NCI-H526 (cell line): ENCODE data around the gene LDB3.
A peak's percentile ranks its signal among the peaks of the same experiment; 100 is the strongest.

ENCODE experiments used
- DNase-seq, 2 experiments: peaks; one replicate each; lab custom pipeline; 2025; lab: John Stamatoyannopoulos, UW

Gene LDB3

DNA sequence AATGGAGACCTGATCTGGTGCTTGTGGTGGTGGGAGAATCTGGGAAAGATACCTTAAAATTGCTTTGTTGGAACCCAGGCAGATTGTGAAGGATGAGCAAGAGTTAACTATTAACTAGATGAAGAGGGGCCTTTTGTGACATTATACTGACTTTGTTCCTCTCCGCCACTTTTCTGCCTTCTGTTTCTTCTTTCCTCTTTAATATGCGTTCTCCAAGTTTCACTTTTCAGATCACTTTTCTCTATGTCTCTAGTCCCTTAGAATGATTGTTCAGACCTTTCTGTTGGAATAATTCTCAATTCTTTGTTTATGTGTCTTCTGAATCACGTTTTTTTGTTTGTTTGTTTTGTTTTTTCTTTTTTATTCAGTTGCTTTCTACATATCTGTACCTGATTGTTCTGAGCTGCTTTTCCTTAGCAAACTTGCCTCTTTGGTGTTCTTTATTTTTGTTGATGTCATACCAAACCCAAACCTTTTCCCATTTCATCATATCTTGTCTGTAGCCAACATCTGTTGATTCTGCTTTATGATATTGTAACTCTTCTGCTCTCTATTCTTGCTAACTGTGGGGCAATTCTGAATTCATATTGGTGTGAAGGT, 90.9 kb downstream of the LDB3 start:
- DNase-seq = no peak

DNA sequence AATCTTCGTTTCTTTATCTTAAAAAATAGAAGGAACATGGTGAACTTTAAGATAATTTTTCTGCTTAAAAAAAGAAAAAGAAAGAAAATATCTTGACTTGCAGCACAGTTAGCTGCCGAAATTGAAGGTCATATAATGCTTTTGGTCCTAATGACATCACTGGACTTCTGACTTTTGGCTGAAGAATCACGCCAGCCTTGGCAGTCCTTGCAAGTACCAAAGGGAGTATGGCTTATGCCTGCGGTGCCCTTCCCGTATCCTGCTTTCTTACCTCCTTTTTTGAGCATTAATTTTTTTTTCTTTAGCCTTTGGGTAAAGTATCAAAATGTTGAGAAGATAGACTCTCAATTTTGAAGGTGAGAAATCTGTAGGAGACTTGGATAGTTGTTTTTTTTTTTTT, 95.1 kb downstream of the LDB3 start:
- no peak for DNase-seq

DNA sequence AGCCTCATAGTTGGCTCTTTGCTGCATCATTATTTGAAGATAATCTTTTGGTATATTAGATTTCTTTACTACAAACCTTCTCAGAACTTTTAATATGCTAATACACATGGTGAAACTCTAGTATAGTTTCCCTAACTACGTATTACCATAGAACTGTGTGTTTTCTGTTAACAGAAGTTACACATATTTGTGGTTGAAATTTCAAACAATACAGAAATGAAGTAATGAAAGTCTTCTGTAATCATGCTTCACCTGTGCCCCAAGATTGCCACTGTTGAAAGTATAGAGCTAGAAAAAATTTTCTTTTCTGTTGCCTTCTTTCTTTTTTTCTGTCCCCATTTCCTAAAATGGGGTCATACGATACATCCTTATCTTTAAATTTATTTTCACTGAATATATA, 97.2 kb downstream of the LDB3 start:
- DNase-seq = no peak

DNA sequence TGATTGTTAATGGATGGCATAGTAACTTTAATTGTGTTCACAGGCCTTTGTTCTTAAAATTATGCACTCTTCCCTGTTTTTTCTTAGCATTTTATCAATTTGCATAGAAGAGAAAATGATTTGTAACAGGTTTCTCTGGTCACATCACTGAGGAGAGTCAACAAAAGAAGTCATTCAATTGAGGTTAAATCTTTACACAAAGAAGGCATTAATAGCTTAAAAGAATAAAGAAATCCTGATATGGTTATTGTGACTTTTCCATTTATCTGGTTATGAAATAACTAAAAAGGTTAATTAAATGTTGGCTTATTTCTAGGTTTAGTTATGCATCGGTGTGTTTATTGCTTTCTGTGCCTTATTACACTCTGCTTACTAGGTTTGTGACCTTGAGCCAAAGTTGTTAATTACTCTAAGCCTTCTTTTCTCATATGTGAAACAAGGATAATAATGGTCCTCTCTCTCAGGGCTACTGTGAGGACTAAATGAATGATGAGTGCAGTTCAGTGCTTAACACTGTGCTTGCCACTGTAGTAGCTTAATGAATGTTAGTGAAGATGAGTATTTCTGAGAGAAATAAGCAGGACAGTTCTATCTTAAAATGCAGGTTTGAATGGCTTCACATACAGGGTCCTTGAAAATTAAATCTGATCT, 100.2 kb downstream of the LDB3 start:
- DNase-seq = peak; percentile 8 to 21

DNA sequence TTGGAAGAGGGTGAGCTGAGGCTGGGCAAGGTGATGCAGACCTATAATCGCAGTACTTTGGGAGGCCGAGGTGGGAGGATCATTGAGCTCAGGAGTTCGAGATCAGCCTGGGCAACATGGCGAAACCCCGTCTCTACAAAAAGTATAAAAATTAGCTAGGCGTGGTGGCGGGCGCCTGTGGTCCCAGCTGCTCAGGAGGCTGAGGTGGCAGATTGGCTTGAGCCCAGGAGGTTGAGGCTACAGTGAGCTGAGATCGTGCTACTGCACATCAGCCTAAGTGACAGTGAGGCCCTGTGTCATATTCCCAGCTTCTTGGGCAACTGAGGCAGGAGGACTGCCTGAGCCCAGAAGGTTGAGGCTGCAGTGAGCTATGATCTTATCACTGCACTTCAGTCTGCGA, 101.7 kb downstream of the LDB3 start:
- DNase-seq = no peak

DNA sequence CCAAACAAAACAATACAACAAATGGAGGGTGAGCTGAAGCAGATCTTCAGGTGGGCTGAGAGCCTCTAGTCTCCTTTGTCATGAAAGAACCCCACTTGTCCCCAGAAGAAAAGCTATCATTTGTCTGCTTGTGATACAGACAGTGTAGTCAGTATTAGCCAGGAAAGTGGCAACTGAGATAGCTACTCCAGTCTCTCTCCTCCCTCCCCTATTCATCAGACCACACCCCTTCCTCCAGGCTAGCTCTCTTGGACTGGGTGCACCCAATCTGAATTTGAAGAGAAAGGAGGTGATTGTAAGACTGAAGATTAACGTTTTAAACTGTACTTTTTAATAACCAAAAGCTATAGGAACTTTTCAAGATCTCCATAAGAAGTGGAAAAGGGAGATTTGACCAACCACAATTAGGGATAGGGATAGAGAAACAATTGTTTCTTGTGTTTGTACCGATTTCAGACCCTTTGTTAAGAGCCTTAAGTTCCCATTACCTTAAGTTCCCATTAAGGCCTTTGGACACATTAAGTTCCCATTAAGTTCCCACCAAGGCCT, 102.2 kb downstream of the LDB3 start:
- no peak for DNase-seq

DNA sequence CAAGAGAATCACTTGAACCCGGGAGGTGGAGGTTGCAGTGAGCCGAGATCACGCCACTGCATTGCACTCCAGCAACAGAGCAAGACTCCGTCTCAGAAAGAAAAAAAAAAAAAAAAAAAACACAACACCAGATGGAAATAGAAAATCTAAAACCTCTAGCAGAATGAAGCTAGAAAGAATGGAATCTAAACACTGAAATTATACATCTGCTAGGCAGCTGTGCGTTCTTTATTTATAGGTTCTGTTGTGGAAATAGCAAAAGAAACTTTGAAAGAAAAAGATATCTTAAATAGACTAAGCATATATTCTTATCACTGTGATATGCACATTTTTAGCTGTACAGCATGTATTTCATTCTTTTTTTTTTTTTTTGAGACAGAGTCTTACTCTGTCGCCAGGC, 105.2 kb downstream of the LDB3 start:
- DNase-seq = no peak

DNA sequence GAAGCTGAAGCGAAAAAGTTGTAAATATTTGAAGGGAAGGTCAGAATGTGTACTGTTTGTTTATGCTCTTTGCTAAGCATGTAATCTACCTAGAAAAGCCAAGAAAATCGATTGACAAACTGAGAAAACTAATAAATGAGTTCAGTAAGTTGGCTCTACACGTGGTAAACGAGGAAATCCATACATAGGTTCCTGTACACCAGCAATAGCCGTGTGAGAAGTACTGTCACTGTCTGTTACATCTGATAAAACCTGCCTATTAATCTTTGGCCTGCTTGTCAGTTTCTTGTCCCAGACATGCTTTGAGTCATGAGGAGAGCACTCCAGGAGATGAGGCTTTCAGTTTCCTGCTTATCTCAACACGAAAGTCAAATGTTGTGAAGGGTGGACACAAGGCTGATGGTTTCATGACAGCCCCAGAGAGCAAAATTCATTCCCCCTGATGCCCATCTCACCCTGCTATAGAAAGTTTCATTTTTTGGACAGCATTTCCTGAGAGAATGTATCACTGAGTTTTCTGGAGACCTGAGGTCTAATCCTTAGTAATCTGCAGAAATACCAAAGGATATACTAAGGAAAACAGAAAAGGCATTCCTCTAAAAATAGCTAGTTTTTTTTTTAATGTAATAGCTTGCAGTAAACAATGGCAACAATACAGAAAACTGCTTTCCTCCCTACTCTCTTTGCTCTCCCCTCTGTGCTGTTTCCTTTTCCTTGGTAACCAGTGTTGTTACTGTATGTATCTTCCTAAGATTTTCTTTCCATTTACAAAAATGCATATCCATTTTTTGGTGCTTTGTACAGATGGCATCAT, 107.0 kb downstream of the LDB3 start:
- DNase-seq = no peak

DNA sequence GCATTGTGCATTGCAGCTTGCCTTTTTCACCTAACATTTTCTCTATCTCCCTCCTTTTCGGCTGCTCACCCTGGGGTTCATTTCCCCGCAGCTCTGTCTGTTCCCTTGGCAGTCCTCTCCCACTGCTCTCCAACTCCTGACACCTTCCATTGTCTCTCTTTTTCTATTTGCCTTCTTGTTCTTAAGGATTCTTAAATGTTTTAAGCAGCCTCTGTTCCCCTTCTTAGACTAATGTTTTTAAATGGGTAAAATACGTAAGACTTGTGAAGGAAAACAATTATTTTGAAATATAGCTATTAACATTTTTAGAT, 107.5 kb downstream of the LDB3 start:
- DNase-seq = no peak

DNA sequence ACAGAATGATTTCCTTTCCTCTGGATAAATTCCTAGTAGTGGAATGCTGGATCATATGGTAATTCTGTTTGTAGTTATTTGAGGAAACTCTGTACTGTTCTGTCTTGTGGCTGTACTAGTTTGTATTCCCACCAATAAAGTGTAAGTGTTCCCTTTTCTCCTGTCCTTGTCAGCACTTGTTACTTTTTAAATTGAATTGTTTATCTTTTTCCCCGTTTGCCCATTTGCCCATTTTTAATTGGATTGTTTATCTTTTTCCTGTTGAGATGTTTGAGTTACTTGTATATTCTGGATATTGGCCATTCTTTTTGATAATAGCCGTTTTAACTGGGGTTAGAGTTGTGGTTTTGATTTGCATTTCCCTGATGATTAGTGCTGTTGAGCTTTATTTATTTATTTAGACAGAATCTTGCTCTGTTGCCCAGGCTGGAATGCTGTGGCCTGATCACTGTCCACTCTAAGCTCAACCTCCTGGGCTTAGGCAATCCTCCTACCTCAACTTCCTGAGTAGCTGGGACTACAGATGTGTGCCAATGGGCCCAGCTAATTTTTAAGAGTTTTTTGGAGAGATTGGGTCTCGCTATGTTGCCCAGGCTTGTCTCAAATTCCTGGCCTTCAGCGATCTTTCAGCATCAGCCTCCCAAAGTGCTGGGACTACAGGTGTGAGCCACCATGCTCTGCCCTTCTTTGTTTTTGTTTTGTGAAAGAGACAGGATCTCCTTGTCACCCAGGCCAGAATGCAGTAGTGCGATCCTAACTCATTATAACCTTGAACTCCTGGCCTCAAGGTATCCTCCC, 111.1 kb downstream of the LDB3 start:
- no peak for DNase-seq

DNA sequence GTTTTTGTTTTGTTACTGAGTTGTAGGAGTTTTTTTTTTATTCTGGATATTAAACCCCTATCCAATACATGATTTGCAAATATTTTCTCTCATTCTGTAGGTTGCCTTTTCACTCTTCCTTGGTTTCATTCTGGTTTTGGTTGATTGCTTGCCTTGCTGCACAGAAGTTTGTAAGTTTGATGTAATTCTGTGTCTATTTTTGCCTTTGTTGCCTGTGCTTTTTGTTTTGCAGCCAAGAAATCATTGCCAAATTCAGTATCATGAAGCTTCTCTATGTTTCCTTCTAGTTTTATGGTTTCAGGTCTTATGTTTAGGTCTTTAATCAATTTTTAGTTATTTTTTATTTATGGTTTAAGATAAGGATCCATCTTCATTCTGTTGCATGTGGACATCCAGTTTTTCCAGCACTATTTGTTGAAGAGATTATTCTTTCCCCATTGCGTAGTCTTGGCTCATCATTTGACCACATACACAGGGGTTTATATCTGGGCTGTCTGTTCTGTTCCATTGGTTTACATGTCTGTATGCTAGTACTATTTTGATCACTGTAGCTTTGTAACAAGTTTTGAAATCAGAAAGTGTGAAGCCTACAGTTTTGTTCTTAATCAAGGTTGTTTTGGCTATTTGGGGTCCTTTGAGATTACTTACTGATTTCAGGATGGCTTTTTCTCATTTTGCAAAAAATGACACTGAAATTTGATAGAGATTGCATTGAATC, 114.5 kb downstream of the LDB3 start:
- no peak for DNase-seq

DNA sequence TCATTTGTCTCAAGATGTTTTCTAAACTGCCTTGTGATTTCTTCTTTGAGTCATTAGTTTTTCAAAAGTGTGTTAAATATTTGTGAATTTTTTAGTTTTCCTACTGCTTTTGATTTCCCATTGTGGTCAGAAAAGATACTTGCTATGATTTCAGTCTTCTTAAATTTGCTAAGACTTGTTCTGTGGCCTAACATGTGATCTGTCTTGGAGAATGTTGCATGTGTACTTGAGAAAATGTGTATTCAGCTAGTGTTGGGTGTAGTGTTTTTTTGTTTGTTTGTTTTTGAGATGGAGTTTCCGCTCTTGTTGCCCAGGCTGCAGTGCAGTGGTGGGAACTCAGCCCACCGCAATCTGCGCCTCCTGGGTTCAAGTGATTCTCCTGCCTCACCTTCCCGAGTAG, 116.7 kb downstream of the LDB3 start:
- no peak for DNase-seq
